Measurements from ENCODE around the gene IZUMO4.

Gene IZUMO4

DNA sequence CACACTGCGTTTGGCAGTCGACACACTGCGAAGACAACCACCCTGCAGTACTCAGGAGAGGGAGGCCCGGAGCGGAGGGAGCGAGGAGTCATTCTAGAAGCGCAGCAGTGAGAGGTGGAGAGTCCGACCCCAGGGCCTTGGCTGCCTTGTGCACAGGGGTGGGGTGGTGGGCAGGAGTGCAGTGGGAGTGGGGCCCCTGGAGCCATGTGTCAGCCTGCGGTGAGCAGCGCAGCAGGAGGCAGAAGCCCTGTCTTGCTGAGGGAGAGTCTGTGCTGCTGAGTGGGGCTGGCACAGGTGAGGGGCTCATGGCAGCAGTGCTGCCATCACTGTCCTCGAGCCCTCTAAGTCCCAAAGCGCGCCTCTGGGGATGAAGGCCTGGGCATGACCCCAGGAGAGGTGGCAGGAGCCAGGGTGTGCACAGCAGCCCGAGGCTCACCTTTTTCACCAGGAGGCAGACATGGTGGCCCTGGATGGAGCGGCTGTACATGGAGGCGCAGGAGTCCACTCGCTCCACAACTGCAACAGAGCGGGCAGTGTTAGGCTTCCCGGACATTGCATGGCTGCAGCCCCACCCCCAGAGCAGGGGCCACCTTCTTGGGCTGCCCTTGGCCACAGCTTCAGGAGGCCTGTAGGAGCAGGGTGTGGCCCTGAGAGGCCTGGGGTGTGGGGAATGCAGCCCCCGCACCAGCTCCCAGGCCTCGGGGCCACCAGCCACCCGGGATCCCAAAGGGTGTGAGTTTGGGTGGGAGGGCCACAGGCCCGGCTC lies 11.7 kb downstream of the IZUMO4 start:
- no peak for DNase-seq (ENCODE audit: low read depth in 2 of 2)

DNA sequence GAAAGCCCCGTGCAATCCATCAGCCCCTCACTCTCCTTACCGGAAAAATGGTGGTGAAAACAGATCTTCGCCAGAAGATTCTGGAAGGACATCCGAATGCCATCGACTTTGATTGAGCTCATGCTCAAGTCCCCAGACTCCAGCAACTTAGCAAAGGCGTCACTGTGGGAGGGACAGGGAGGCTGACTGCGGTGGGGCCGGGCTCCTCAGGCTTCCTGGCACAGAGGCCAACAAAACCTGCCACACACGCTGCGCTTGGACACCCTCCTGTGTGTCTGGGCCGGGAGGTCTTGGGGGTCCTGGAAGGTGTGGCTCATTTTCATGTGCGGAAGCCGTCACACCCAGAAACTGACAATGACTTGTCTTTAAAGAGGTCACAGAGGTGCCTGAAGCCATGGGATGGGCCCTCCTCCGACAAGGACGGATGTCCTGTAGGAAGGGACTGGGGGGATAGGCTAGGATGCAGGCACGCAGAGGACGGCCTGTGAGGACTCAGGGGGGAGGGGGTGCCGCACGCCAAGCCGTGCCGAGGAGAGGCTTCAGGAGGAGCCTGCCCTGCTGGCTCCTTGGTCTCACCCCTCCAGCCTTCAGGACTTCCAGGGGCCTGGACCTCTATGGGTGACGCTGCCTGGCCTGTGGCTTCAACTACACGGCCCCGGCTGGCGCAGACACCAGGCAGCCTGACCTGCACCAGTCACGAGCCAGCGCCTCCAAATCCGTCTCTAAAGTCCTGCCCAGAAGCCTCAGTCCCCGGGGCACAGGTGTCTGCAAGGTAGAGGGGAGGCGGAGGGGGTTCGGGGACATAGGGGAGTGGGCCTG lies 12.5 kb downstream of the IZUMO4 start:
- no peak for DNase-seq (ENCODE audit: low read depth in 2 of 2)

DNA sequence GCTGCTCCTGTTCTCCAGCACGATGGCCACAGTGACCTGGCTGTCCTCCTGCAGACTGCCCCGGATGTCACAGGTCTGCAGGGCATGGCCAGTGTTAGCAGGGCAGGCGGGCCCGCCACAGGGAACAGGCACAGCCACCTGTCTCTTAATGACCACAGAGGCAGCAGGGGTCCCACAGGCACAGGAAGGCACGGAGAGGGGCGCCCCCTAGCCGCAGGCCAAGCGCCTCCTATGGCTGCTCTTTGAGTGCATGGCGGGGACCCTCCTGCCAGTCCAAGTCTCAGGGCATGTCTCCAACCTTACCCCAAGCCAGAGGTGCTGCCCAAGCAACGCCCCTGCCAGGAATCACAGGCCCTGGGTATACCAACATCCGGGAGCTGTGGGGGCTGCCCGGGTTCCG lies 14.1 kb downstream of the IZUMO4 start:
- no peak for DNase-seq (ENCODE audit: low read depth in 2 of 2)

DNA sequence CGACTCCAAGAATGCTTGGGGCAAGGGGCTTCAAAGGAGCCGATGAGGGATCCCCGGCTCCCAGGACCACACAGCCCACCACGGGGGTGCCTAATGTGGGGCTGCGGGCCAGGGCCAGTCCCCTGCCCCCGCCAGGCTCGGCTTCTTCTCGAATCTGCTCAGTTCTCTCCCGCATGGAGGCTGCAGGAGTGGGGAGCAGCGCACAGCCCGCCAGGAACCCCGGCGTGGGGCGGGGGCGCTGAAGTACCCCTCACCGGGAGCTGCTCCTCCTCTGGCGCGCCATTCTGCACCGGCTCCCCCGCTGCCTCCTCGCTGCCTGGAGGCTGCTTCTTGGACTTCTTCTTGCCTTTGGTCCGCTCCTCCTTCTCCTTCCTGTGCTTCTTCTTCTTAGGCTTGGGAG lies 14.7 kb downstream of the IZUMO4 start:
- DNase-seq (ENCODE audit: low read depth in 2 of 2): no peak

DNA sequence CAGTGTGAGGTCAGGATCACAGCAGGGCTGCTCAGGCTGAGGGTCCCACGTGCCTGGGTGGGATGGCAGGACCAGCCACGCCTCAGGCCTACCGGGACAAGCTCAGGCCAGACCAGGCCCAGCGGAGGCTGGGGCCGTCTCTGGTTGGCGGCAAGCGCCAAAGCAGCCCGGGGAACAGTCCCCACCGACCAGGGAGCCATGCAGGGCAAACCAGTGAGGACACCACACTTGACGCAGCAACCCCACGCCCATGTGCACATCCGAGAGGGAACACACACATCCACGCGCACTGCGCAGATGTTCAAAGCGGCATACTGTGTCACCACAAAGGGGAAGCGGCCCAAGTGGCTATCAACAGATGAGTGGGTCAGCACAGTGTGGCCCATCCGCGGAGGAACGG lies 15.2 kb downstream of the IZUMO4 start:
- DNase-seq (ENCODE audit: low read depth in 2 of 2): no peak

DNA sequence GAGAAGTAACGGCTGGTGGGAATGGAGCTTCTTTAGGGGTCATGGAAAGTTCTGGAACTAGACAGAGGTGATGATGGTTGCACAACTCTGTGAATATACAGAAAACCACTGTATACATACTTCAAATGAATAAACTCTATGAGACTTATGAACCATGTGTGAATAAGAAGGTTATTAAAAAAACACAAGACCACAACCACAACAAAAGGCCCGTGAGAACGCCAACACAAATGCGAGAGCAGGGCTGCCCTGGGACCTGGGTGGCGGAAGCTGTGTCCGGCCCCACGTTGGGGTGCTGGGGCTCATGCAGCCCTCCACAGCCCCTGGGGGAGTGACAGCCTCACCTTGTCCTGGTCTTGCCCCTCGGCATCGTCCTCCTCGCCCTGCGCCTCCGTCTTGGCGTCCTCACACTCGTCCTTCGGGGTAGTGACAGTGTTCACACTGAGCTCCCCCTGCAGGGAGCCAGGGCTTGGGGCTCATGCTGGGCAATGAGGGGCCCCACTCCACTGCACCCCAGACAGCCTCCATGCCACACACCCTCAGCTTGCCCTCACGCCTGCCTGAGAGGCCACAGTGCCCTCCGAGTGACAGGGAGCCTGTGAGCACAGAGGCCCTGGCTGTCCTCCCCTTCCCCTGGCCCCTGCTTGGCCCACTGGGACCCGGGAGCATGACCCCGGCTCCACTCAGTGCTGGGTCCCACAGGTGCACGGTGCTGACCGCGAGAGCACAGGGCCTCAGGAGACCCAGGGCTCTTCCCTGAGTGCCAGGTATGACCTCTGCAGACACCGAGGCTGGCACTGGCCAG lies 16.0 kb downstream of the IZUMO4 start:
- no peak for DNase-seq (ENCODE audit: low read depth in 2 of 2)

DNA sequence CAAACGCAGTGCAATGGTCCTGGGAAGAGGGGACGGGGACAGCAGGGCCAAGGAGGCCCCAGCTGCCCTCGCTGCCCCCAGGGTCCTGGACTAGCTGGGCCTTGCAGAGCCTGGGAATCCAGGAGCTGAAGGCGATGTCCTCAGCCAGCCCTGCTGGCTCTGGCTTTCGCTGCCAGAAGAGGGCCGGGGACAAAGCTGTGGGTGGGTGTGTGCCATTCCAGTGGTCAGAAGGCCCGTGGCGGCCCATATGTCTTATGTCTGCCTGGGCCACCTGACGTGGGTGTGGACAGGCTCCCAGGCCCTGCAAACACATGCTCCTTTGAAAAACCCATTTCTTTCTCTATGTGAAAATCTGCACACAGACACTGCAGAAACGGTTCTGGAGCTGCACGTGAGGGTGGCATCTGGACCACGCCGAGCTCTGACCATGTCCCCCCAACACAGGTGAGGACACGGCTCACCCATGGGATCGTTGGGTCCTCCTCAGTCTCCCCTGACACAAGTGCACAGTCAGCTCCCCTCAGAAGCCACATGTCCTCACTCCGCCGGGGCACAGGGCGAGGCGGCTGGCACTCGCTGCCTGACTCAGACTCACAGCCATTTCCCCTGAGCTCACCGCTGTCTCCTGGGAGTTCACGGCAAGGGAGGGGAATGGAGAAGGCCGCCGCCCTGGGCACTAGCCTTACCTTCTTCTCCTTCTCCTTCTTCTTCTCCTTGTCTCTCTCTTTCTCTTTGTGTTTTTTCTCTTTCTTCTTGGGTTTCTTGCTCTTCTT lies 16.9 kb downstream of the IZUMO4 start:
- no peak for DNase-seq (ENCODE audit: low read depth in 2 of 2)

DNA sequence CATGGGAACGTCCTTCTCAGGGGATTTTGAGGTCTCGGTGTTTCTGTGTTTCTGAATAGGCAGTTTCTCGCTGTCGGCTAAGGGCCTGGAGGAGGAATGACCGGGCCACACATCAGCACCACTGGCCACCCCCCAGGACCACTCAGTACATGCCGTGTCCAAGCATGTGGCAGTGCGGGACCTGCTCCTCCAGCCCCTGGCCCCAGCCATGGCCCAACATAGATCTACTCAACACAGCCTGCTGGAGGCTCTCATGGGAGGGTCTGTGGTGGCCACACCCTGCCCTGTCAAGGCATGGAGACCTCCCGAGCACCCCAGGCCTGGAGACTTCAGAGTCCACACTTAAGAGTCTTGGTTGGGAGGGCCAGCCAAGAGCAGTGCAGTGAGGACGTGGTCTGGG lies 17.5 kb downstream of the IZUMO4 start:
- no peak for DNase-seq (ENCODE audit: low read depth in 2 of 2)

DNA sequence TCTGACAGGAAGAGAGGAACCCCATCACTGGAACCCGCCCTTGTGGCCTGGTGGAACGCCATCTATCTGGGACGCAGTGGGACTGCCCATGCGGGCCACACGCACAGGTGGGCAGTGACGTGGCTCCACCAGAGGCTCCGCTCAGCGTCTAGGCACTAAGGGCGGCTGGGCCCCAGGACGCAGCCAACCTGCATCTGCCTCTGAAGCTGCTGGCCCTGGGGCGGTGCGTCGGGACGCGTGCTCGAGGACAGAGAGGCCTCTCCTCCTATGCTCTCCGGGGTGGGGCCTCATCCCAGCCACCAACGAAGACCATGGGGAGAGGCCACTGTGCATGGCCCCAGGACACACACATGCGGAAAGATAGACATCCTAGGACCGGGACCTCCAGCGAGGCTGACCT lies 18.1 kb downstream of the IZUMO4 start:
- DNase-seq (ENCODE audit: low read depth in 2 of 2): no peak

DNA sequence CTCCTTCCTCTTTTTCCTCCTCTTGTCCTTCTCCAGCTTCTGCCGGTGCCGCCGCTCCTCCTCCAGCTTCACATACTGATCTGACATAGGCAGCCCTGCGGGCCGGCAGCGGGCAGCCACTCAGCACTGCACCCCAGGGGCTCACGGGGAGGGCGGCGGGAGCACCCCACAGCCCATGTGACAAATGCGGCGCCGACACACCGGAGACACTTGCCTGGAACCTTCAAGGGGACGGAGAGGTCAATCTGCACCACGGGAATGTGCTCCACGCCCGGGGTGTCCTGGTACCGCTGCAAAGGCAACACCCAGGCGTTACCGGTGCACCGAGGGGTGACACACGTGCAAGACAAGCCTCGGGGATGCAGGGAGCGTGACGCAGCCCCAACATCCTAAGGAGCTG lies 18.6 kb downstream of the IZUMO4 start:
- DNase-seq (ENCODE audit: low read depth in 2 of 2): no peak

DNA sequence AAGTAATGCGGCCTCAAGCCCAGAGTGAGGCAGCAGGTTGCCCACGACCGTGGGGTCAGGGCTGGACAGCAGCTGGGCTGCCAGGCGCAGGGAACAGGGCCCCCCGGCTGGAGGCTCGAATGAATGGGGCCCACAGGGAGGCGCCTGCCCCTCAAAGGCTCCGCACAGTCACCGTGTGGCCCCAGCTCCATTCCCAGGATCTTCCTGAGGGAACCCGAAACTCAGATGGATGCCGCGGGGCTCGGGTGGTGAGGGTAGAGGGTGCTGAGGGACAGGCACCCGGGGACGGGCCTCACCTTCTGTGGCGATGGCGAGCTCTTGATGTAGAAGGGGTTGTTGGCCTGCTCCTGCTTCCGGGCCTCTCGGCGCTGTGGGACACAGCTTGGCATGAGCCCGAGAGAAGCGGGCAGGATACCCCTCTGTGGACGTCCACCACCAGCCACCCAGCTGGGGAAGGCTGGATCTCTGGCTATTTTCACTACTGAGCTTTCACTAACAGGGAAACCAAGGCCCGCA lies 19.3 kb downstream of the IZUMO4 start:
- DNase-seq (ENCODE audit: low read depth in 2 of 2): no peak

DNA sequence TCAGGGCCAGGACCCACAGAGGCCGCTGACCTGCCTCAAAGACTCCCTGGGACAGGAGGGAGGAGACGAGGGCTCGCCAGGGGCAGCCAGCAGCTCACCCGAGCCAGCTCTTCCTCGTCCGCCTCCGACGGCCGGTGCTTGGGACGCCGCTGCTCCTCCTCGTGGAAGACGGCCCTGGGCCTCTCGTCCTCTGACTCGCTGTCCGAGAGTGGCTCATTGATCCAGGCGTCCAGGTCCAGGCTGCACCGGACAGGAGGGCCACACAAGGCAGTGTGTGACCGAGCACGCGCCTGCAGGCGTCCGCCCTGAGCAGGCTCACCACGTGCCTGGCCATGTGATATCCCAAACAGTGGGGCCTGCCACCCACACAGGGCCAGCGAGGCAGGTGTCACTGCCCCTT lies 19.8 kb downstream of the IZUMO4 start:
- no peak for DNase-seq (ENCODE audit: low read depth in 2 of 2)

DNA sequence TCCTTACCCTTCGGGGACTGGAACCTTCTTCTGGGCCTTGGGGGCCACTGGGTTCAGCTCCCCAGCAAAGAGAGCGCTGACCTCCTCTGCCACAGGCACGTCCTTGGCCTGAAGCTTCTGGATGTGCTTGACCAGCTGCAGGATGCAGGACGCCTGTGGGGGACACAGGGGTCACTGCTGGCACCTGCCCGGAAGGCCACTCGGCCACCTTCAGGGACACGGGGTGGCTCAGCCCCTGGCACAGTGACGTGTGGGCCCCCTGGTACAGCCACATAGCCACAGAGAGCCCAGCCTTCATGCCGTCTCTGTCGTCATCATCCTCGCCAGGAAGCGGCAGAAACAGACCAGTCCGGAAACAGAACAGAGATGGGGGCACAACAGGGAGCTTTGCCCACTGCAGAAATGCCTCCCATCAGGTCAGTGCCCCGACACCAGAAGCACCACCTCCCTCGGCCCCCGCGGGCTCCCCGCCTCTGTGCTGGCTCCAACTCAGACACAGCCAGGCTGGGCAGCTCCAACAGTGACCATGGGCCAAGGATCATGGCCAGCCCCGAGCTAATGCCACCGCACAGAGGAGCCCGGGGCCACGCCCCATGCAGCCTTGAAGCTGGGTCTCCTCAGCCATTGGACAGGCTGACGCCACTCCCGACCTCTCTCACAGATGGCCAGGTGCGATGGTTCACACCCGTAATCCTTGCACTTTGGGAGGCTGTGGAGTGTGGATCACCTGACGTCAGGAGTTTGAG lies 20.7 kb downstream of the IZUMO4 start:
- no peak for DNase-seq (ENCODE audit: low read depth in 2 of 2)

DNA sequence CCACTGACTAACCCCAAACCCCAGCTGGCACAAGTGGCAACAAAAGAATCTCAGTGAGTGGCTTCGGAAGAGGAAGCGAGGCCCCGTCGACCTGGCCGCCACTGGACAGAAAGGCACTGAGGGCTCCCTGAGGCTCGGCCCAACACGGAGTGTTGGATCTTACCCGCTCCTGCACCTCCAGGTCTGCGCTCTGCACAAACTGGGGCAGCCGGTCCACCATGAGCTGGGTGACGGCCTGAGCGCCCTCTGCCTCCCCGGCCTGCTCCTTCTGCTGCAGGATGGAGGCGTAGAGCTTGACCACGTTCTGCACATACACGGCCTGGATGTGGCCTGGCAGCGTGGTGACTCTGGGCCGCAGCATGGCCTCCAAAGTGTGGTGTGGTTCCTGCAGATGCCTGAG lies 21.7 kb downstream of the IZUMO4 start:
- no peak for DNase-seq (ENCODE audit: low read depth in 2 of 2)

DNA sequence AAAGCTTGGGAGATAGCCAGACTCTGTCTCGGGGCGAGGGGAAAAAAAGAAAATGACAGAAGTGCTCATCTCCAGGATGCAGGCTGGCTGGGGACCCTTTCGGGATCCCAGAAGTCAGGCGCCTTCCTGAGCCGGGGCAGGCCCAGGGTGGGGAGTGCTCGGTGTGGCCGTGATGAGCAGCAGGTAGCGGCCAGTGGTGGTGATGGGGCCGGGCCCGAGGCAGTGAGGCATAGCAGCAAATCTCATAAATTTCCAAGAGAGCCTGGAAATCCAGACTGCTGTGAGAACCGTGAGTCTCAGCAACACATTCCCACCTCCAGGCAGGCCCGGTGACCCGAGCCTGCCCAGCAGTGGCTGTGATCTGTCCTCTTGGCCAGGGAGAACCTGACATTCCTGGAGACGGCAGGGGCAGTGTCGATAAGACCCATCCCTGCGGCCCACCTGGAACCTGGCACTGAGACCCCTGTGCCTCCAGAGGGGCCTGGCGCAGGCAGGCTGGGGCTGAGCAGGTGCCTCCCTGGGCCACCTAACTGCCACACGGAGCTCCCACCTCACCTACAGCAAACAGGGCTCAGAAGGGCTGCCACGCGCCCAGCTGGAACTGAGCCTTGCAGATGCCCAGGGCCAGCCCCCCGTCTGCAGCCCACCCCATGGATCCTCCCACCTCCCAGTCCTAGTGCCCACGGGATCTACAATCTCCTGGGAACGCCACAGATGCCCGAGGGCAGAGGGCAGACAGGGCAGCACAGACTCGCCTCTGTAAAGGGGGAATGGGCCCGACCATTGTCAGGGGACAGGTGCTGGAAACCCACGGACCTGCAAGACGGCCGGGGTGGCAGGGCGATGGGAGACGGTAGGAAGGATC lies 23.4 kb downstream of the IZUMO4 start:
- DNase-seq (ENCODE audit: low read depth in 2 of 2): no peak

DNA sequence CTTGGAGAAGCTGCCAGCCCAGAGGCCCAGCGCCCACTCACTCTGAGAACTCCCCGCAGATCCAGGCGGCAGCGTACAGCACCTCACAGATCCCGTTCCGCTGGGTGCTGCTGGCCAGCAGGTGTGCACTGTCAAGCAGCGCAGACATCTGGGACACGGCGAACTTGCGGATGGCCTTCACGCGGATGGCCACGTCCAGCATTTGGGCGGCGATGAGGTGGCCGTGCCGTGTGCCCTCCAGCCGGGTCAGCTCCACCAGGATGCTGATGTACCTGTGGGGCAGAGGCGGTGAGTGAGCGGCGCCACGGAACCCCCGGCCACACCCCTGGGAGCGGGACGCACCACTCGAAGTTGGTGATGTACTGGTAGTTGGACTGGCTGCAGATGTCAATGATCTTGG lies 24.1 kb downstream of the IZUMO4 start:
- DNase-seq (ENCODE audit: low read depth in 2 of 2): no peak

DNA sequence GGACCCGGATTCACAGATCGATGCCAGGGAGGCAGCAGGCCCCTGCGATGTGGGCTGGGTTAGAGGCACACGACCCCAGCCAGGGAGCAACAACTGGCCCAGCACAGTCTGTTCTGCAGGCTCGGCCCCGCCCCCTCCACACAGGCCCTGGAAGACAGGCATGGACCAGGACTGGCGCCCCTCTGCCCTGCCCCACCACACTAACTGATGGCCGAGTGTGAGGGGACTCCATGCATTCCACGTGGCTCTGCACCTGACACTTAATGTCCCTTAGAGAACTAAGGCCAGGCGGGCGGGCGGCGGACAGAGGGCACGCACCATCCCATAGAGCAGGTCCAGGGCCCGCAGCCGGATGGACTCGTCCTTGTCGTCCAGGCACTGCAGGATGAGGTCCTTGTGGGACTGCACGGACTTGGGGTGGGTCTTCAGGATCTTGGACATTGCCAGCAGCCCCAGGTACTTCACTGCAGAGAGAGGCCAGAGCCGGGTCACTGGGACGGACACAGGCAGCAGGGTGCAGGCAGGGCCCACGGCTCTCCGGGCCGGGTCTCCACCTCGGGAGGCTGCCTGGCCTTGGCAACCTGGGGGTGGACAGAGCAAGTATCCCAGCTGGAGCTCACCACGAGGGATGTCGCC lies 24.8 kb downstream of the IZUMO4 start:
- no peak for DNase-seq (ENCODE audit: low read depth in 2 of 2)

DNA sequence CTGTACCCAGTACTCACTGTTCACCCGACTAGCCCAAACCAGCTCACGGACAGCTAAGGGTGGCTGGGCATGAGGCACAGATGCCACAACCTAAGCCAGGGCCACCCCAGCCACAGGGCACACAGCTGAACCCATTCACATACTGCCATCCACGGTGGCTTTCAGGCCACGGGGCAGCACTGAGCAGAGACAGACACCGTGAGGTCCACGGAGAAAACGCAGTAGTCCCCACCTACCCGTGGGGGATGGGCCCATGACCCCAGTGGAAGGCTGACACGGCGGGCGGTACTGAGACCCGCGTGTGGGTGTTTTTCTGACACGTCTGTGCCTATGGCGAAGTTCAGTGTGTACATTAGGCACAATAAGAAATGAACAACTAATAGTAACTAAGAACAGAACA lies 25.5 kb downstream of the IZUMO4 start:
- DNase-seq (ENCODE audit: low read depth in 2 of 2): no peak

DNA sequence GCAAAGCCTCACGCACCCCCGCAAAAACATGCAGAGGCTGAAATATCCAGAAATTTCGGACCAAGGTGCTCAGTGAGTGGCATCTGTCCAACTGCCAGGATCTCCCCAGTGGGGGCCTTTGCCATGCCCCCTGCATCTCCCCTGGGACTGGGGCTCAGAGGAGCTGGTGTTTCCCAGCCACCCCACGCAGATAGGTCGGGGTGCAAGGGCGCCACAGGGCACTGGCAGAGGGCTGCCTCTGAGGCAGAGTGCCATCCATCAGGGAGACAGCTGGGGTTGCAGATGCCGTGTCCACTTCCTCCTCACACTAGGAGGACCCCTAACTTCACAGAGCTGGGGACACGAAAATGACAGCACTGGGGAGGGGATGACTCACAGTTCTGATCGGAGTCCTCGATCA lies 26.3 kb downstream of the IZUMO4 start:
- DNase-seq (ENCODE audit: low read depth in 2 of 2): no peak

Measured in stimulated activated CD4-positive, alpha-beta T cell treated with anti-CD3 and anti-CD28 coated beads, Interleukin-15, amount 100 ng/mL, for 48 hours (primary cell).